KBM-7 (cell line): ENCODE measurements around the gene TRAPPC5.
A peak's percentile ranks its signal among the peaks of the same experiment; 100 is the strongest.

ENCODE experiments used
- DNase-seq: peaks from one replicate; pipeline ENCODE4 v3.0.0-alpha.2; 2015
- in situ Hi-C: fragments of 300-500 bp; cut with MboI; formaldehyde crosslinking; loops from 2 replicates; pipeline ENCODE4 v1.14.3; 2020; ENCODE audit warnings: low sequenced_read_pairs, low pct_unique_long_range_greater_than_20kb, mixed read lengths

Gene TRAPPC5

DNA sequence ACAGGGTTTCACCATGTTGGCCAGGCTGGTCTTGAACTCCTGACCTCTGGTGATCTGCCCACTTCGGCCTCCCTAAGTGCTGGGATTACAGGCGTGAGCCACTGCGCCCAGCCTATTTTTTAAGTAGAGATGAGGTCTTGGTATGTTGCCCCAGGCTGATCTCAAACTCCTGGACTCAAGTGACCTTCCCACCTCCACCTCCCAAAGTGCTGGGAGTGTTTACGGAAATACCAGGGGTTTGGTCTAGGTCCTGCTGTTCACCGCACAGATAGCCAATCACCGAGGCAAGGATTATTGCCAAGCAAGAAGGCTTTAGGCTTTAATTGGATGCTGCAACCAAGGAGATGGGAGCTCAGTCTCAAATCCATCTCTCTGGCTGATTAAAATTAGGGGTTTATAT lies 39.7 kb downstream of the TRAPPC5 start:
- no peak for DNase-seq
- in situ Hi-C loops = no loop called here

- in situ Hi-C loops = no loop called here
- no peak for DNase-seq
Observed at GRCh38 chr19:7722231-7722651, 41.6 kb downstream of the TRAPPC5 start.

GRCh38 chr19:7725791-7726190 lies 45.2 kb downstream of the TRAPPC5 start:
- in situ Hi-C loops = no loop called here
- no peak for DNase-seq

GRCh38 chr19:7729211-7729610 lies 48.6 kb downstream of the TRAPPC5 start:
- no peak for DNase-seq
- in situ Hi-C loops = no loop called here

GRCh38 chr19:7729831-7730285 lies 49.2 kb downstream of the TRAPPC5 start:
- in situ Hi-C loops = no loop called here
- no peak for DNase-seq

GRCh38 chr19:7730286-7731217 lies 49.9 kb downstream of the TRAPPC5 start:
- in situ Hi-C loops = no loop called here
- no peak for DNase-seq

- in situ Hi-C loops = no loop called here
- no peak for DNase-seq
Observed at GRCh38 chr19:7731218-7731595, 50.6 kb downstream of the TRAPPC5 start.

- DNase-seq = no peak
- in situ Hi-C loops = no loop called here
Observed at GRCh38 chr19:7731615-7732014, 51.0 kb downstream of the TRAPPC5 start.

DNA sequence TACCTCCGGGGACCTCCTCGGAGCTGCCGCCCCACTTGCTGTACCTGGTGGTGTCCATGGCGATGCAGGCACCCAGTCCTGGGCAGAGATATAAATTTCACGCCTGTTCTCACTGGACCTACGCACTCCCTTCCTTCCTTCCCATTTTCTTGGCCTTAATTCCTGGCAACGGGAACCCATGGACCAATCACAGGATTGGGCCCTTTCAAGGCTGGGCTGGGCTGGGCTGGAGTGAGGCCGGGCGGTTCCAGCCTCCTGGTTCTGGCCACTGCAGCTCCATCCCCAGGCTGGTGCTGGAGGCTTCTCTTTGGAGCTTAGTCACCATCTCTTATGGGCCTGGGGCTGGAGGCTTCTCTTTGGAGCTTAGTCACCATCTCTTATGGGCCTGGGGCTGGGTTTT lies 51.4 kb downstream of the TRAPPC5 start, which contains the start of gene CLEC4G:
TSS of gene CLEC4G (minus strand) at position 66 of the 400 bp plus-strand sequence. CDS start at position 58, 8 bp downstream.
- in situ Hi-C loops = no loop called here
- no peak for DNase-seq

DNA sequence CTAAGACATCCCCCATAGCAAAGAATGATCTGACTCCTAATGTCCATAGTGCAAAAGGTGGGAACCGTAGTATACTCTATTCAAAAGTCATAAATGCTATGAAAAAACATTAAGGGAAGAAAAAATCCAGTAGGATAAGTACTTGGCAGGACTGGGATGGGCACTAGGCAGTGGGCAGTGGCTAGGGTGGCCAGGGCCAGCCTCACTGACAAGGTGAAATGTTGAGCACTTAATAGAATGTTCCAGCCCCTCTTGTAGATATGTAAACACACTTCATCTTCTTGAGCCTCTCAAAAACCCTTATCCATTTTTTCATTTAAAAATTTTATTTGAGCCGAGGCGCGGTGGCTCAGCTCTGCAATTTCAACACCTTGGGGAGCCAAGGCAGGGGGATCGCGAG lies 52.7 kb downstream of the TRAPPC5 start:
- no peak for DNase-seq
- in situ Hi-C loops = no loop called here

DNA sequence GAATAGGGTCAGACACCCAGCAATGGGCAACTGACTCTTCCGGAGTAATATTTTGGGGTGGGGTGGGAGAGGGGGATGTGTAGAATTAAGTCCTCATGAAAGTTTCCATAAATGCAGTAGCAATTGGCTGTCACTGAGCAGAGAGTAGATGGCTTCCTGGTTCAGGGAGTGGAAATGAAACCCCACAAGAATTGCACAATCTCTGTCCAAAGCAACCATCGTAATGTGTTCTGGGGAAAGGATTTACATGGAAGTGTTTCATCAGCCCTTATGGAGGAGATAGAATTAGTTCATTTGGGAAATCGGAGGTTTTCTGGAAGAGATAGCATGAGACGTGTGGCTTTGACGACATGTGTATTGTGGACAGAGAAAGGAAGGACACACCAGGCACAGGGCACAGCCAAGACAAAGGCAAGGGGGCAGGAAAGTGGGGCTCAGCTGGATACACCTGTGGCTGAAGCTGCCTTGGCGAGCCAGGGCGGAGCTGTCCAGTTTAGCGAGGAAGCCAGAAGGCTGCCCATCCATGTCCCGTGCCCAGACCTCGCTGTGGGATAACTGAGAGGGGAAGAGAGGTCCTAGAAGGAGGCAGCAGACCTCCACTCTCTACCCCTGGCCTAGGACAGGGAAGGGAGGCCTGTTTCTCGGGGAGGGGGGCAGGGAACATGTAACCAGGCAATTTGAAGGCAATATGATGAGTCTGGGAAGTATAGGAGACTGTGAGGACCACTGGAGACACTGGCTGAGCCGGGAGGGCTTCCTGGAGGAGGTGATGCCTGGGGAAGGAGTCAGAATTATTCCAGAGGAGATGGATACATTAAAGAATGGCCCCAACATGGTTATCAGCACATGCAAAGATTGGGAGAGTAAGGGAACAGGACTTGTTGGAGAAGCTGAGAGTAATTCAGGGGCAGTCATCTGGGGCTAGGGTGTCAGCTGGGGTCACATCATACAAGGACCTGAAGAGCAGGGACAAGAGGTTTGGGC lies 53.9 kb downstream of the TRAPPC5 start:
- in situ Hi-C loops = no loop called here
- peak; percentile 50 for DNase-seq

GRCh38 chr19:7736148-7736547 lies 55.5 kb downstream of the TRAPPC5 start:
- in situ Hi-C loops = no loop called here
- no peak for DNase-seq

DNA sequence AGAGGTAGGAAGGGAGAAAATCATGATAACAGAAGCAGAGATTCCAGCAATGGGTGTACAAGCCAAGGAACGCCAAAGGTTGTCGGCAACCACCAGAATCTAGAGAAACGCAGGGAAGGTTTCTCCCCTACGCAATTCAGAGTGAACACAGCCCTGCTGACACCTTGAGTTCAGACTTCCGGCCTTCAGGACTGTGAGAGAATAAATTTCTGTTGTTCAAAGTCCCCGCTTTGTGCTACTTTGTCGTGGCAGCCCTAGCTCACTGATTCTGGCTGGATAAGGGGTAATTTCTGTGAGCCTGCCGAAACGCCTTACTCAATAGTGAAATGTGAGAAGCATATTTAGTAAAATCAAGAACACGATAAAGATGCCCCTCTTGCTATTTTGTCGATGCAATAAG lies 56.6 kb downstream of the TRAPPC5 start:
- DNase-seq = no peak
- in situ Hi-C loops = no loop called here
